ENCODE measurements around the gene SLC9A3.

- TF ChIP-seq CTCF (IDR thresholded peaks at IDR 0.05) (no peak), POLR2A (IDR thresholded peaks at IDR 0.05) (no peak)
Observed at GRCh38 chr5:573976-574375, 49.7 kb upstream of the SLC9A3 start.

All from uterus (tissue), 2 donors.